Amniotic stem cell (primary cell): ENCODE data around the gene FAM162A.
"Not testable (repeated sequence)": the region's sequence is repeated elsewhere in the genome, so short reads cannot be mapped to it uniquely, and the experiment has no call there.

Experiments used
- DNase-seq: peaks from one replicate; lab custom pipeline; 2025; lab: John Stamatoyannopoulos, UW

Gene FAM162A

DNA sequence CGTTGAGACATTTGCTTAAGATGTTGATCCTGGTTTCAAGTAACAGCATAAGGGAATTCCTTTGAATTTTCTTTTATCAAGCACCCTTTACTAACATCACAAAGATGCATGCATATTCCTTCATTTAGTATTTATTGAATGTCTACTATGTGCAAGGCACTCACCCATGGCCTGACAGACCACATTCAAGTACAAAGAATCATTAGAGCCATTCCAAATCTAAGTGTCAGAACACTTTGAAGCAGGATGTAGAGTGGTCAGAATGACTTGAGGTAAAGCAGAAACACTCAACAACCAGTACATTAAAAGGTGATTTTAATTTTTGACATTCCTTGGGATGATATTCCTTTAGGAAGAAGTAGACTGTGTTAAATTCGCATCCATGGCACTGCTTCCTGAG lies 37.9 kb downstream of the FAM162A start:
- no peak for DNase-seq

DNA sequence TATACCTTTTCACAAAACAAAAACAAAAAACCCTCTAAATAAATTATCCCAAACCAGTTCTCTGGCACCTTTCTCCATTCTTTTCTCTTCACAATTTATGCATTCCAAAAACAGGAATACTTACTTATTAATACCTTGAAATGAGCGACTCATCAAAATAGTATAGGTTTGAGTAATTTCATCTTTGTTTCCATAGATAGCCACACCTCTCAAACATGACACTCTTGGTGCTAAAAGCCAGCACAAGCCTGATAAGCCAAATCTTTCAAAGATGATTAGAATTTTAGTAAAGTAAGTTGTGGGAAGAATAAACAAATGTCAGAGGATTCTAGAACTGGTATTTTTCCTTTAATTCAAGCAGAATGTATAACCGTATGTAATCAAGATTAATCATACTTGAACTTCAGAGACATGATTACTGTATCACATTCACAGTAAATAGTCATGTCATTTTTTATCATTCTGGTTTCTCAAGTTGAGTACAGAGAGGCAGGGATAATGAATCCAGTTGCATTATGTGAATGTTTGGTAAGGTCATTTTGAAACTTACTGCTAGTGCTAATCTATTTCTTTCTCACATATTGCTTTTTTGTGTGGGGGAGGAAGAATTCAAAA lies 44.0 kb downstream of the FAM162A start:
- no peak for DNase-seq

DNA sequence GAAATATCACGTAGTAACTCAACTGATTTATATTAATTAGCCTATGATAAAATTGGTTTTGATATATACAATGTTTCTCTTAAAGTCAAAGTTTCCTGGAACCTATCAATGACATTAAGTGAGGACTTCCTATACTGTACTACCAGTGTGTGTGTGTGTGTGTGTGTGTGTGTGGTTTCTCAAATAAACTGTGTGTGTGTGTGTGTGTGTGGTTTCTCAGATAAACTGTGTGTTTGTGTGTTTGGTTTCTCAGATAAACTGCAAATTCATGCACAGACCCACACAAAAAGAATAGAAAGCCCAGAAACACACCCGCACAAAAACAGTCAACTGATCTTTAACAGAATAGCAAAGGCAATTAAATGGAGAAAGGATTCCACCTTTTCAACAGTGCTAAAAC lies 46.4 kb downstream of the FAM162A start:
- no peak for DNase-seq

DNA sequence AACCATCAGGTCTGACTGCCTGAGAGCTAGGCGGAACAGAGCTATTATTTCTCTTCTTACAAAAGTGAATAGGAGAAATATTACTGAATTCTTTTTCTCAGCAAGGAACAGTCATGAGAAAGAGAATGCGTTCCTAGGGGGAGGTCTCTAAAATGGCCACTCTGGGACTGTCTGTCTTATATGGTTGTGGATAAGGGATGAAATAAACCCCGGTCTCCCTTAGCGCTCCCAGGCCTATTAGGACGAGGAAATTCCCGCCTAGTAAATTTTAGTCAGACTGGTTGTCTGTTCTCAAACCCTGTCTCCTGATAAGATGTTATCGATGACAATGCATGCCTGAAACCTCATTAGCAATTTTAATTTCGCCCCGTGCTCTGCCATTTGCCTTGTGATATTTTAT lies 52.0 kb downstream of the FAM162A start:
- no peak for DNase-seq

DNA sequence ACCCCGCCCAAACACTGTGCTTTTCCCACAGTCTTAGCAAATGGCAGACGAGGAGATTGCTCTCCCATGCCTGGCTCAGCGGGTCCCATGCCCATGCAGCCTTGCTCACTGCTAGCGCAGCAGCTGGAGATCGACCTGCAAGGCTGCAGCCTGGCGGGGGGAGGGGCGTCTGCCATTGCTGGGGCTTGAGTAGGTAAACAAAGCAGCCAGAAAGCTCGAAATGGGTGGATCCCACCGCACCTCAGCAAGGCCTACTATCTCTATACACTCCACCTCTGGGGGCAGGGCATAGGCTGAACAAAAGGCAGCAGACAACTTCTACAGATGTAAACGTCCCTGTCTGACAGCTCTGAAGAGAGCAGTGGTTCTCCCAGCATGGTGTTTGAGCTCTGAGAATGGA lies 59.1 kb downstream of the FAM162A start:
- DNase-seq: no peak

DNA sequence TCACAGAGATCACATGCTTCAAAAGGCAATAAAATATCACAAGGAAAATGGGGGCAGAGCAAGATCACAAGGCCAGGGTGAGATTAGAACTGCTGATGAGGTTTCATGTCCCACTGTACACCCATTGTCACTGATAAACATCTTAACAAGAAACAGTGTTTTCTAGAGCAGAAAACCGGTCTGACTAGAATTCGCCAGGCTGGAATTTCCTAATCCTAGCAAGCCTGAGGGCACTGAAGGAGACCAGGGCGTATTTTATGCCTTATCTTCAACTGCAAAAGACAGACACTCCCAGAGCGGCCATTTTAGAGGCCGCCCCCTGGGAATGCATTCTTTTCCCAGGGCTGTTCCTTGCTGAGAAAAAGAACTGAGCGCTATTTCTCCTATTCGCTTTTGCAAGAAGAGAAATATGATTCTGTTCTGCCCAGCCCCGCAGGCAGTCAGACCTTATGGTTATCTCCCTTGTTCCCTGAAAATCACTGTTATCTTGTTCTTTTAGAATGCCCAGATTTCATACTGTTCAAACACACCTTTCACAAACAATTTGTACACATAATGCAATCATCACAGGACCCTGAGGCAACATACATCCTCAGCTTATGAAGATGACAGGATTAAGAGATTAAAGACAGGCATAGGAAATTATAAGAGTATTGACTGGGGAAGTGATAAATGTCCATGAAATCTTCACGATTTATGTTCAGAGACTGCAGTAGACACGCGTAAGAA lies 59.9 kb downstream of the FAM162A start:
- DNase-seq: not testable (repeated sequence)

DNA sequence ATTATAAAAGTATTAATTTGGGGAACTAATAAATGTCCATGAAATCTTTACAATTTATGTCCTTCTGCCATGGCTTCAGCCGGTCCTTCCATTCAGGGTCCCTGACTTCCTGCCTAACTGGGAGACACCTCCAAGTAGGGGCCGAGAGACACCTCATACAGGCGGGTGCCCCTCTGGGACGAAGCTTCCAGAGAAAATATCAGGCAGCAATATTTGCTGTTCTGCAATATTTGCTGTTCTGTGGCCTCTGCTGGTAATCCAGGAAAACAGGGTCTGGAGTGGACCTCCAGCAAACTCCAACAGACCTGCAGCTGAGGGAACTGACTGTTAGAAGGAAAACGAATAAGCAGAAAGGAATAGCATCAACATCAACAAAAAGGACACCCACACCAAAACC lies 60.5 kb downstream of the FAM162A start:
- not testable (repeated sequence) for DNase-seq

DNA sequence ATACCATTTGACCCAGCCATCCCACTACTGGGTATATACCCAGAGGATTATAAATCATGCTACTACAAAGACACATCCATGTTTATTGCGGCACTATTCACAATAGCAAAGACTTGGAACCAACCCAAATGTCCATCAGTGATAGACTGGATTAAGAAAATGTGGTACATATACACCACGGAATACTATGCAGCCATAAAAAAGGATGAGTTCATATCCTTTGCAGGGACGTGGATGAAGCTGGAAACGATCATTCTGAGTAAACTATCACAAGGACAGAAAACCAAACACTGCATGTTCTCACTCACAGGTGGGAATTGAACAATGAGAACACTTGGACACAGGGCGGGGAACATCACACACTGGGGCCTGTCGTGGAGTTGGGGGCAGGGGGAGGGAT lies 64.2 kb downstream of the FAM162A start:
- not testable (repeated sequence) for DNase-seq

DNA sequence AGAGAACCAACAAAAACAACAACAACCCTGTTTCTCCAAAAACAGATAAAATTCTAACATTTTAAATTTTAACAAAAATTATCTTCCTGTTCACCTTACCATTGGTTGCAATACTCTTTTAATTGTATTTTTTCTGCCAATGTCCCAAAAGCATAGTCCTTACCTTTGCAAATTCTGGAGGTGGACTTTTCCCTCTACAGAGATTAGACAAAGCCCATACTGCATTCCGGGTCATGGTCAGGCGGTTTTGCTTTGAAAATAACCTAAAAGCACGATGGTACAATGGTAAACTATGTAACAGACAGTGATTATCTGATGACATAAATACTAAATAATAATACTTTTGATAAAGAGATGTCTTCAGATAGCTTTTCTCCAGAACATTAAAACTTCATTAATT lies 67.4 kb downstream of the FAM162A start:
- DNase-seq: no peak

DNA sequence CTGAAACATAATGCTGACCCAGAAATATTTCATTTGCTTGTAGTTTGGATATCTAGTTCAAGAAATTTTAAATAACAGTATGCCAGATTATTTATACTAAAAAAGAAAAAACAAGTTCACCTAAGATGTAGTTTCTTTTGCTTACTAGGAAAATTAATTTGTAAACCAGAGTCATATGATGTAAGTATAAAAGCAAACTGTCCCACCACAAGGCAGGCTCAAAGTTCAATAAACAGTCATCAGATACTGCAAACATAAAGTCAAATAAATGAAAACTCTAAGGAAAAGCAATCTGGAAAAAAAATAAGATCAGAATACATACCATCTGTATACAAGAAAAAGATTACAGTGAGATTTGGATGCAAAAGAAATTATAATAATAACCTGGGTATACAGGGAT lies 72.1 kb downstream of the FAM162A start:
- DNase-seq: no peak

DNA sequence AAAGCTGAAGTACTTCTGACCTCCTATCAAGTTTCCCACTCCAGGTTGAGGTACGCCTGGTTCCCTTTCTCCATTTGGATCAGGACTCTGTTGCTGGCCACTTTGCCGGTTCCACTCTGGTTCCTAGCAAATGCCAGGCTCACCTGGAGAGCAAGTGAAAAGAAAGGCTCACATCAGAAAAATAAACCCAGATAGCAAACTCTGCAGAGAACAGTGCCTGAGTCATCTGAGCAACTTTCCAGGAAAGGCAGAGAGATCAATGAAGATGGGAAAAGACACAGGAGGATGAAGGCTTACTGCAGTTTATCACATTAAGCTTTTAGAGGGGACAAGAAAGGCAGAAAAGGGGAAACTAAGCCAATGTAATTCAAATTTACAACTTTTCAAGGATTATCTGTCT lies 73.7 kb downstream of the FAM162A start:
- no peak for DNase-seq

DNA sequence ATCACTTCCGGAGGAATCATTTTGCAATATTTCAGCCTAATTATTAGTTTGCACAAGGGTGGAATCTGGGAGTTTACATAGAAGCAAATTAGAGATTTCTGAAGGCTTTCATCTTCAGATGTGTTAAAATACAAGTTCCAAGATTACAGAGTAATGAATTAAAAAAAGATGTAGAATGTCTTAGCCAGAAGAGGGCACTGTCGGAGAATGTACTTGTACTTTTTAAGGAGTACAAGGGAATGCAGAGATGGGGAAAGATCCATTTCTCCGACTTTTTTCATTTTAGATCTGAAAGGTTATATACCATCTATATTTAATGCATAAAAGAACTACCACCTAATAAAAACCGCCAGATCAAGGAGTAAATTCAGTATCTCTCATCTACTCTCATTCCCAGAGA lies 75.0 kb downstream of the FAM162A start:
- peak; percentile 28 for DNase-seq

DNA sequence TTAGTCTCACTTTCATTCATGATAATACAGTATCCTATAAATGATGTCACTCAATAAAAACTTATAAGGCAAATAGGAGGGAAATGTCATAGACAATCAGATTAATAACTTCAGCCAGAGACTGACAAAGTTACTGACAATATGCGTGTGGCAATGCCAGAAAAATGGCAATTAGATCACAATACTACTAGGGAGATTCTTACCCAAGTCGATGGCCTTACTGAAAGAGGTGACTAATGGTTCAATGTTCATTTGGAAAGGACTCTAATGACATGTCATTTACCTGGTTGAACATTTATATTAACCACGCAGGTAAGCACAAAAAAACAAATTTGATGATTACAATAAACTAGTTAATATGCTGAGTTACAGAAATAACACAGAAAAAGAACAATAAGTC lies 77.8 kb downstream of the FAM162A start:
- DNase-seq: no peak
